ENCODE results near the gene ZNF609.

DNA sequence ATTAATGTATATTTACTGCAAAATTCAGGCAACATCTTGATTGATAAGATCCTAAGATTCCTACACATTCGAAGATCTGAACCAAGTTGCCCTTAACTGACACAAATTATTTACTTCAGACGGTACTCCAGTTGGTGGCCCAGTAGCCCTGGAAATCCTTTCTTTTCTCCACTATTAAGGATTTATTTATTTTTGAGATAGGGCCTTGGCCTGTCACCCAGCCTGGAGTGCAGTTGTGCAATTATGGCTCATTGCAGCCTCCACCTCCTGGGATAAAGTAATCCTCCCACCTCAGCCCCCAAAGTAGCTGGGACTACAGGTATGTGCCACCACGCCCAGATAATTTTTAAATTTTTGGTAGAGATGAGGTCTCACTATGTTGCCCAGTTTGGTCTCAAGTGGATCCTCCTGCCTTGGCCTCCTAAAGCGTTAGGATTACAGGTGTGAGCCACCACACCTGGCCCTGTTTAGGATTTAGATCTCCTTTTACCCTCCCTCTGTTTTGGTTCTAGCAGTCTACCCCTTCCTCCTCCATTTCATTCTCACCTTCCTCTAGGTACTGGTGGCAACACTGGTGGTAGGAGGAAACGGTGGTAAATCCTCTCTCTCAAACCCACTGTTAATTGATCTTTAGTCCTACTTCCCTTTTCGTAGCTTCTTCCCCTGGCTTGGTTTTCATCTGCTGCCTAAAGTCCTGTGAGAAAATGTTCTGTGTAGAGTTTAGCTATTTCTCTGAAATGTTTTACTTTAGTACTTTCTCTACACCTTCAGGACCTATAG, 12.7 kb upstream of the ZNF609 start:
- TF ChIP-seq, protein P1, sequence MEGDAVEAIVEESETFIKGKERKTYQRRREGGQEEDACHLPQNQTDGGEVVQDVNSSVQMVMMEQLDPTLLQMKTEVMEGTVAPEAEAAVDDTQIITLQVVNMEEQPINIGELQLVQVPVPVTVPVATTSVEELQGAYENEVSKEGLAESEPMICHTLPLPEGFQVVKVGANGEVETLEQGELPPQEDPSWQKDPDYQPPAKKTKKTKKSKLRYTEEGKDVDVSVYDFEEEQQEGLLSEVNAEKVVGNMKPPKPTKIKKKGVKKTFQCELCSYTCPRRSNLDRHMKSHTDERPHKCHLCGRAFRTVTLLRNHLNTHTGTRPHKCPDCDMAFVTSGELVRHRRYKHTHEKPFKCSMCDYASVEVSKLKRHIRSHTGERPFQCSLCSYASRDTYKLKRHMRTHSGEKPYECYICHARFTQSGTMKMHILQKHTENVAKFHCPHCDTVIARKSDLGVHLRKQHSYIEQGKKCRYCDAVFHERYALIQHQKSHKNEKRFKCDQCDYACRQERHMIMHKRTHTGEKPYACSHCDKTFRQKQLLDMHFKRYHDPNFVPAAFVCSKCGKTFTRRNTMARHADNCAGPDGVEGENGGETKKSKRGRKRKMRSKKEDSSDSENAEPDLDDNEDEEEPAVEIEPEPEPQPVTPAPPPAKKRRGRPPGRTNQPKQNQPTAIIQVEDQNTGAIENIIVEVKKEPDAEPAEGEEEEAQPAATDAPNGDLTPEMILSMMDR (IDR thresholded peaks at IDR 0.05): no peak
- TF ChIP-seq POLR2A (IDR thresholded peaks at IDR 0.05) (no peak), EP300 (IDR thresholded peaks at IDR 0.05) (no peak), POLR2AphosphoS5 (IDR thresholded peaks at IDR 0.05) (no peak)

All from sigmoid colon (tissue), 4 donors.